ENCODE measurements around the gene TBKBP1. TPM values are rescaled to one million over a fixed set of nuclear protein-coding genes. Genes with fewer than 3 reads are reported as not detected.

Gene TBKBP1
- total RNA-seq, 1 donor from 2014 or later = 14.8 TPM

DNA sequence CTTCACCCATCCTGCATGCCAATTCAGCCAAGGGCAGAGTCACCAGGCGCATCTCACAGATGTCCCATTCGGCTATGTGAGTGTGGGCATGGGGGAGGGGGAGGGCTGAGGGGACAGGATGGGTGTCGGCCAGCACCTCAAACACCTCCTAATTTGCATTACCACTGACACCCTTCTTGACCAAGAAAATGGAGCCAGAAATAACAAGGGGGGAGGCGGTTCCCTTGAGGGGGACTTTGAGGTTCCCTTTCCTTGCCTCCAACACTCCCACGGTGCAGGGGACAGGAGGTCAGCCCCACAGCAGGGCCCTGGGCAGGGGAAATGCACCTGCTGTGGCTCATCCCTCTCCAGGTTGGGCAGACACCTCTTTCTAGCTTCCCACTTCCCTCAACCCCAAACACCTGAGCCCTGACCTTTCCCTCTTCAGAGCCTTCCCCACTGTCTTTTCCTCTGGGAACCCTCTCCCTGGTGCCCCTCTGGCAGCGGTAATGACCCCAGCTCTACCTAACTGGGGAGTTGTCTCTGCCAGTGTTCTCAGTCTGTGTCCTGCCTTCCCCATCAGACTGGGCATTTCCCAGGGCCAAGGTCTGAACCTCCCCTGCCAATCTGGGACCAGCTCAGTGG is 20.9 kb downstream of the TBKBP1 start:
- DNase-seq = no peak

DNA sequence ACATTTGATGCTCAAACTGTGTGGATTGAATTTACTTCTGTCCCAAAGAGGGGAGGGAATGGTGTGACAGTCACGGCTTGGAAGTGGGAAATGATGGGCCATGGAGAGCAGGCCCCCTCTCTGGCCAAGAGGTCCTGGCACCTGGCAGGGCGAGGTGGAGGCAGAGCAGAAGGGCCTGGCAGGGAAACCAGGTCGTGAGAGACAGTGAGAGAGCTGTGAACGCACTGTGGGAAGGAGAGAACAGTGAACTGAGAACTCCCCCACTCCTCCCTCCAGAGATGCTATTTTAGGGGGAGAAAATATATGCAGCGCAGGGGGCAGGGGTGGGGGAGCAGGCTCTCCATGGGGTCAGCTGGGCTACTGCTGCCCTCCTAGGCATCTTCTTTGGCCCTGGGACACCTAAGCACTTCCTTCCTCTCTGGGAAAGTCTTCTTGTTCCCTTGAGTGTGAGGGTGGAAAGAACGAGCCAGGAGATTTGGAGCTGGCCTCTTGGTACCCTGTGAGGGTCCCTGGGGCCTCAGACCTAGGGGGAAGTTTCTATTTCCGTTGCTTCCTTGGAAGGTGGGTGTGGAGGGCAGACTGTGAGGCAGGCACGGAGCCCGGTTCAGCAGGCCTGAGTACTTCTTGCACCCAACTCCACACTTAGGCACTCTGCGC is 21.8 kb downstream of the TBKBP1 start:
- no peak for DNase-seq

DNA sequence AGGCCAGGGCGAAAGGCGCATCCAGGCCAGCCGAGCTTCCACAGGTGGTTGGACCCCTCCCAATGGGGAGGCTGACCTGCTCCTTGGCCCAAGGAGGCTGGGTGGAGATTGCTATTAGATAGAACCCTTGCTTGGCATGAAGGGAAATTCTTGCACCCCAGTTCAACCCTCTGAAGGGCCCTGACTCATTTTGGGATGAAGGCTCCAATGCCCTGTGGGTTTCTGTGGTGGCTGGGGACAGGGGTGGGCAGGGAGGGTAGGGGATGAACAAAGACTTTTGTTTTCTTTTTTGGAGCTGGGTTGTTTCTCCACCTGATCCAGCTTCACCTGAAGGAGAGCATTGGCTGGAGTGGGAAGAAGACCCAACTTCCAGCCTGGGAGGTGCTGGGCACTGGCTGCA is 22.4 kb downstream of the TBKBP1 start:
- no peak for DNase-seq

DNA sequence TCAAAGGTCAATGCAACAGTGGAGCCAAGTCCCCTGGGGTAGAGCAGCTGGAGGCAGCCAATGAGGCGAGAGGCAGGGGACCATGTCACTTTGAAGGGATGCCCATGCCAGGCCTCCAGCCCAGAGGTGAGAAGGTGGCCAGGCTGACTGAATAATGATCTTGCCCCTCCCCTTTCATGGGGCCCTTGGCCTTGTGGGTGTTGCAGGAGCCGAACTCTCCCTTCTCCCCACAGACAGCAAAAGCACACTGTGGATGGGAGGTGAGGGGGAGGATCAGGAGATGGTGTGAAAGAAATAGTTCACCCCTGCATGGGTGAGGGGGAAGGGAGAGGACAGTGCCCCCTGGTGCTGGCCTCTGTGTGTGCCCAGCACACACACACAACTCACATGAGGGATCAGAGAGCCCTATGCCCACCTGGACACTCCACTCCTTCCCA is 23.3 kb downstream of the TBKBP1 start:
- peak; percentile 28 for DNase-seq

DNA sequence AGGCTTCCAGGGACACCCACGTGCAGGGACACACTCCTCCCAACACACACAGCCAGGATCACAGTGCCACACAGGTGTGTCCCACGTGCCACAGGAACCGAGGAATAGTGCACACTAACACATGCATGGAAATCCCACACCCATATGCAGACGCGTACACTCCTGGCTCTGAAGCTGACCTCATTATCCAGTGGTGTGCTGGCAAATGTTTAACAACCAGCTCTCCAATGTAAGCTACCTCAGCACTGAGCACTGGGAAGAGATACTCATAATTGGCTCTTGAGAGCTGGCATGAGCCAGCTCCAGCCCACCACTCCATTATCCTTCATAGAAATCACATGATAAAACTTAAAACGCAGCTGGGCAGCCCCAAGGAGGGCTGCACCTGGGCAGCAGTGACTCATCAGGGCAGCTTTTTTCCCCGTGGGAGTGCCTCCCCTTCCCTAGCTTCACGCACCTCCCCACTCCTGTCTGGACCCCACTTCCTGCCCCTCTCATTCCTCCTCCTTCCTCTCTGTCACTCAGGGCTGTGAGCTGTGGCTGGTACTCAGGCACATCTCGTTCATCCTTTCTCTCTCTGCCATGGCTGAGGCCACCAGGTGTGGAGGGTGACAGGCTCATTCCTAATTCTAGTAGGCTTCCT is 24.1 kb downstream of the TBKBP1 start:
- no peak for DNase-seq

DNA sequence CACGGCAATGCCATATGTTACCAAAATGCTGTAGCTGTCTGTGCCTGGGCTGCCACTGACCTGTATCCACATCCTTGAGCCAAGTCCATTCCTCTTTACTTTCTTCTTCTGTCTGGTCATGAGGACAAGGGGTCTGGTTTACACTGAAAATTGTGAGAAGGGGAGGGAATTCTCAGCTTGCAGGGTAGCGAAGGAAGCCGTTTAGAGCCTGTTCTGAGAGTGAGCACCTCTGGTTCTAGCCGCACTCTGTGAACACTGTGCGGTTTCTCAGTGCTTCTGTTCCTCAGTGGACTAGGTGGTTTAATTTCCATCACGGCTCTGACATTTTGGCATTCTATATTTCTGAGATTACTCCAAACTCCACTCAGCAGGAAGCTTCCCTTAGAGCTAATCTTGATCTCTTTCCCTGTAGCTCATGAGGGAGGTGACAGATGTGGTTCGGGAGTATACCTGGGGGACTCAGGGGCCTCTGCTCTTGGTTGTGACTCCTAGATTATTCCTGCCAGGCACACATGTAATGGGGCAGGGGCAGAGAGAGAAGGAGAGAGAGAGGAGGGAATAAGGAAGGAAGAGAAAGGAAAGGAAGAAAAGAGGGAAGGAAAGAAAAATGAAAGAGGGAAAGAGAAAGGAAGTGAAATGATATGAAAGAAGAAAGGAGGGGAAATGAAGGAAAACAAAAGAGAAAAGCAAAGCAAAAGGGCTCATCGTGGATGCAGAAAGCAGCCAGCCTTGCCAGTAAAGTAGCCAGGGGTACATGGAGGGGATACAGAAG is 24.9 kb downstream of the TBKBP1 start:
- DNase-seq = no peak

DNA sequence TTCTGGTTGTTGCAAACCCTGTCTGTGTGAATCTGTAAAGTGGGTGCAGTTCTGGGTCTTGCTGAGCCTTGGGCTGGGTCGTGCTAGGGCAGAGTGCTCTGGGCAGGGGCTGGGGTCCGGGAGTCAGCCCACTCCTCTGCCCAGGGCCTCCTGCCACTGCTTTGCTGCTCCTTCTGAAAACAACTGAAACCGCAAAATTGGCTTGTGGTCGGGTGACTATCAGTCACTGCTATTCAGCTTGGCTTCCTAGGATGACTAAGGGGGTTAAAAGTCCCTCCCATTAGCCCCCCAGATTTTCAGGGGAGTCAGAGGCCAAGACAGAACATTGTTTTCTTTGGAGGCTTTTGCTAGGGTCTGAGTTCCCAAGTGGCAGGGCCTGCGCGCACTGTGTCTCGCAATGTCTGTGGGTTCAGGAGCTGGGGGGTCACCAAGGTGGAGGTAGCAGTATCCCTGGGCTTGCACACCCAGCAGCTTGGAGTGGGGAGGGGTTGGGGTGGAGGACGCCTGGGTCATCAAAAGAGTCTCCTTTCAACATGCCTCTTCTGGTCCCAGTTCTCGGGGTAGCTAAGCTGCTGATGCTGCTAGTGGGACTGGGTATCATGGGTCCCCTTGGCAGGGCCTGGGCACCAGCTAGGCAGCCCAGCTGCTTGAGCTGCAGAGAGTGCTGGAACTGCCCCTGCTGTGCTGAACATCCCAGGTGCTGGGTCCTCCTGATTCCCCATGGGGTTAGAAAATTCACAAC is 25.6 kb downstream of the TBKBP1 start:
- no peak for DNase-seq

DNA sequence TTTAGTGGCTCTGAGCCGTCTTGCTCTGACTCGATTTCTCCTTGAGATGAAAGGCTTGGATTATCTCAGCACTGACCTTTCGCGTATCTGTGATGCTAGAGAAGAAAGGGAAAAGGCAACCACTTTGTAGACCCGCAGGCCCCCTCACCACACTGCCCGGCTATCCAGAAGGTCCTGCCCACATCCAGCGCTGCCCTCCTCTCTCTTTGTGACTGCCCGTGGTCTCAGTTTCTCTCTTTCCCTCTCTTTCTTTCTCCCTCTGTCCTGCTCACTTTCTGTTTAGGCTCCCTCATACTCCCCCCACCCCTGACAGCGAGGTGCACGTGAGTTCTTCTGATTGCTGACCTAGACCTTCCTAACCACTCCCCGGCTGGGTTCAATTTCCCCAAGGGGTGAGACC is 26.2 kb downstream of the TBKBP1 start:
- DNase-seq = no peak

DNA sequence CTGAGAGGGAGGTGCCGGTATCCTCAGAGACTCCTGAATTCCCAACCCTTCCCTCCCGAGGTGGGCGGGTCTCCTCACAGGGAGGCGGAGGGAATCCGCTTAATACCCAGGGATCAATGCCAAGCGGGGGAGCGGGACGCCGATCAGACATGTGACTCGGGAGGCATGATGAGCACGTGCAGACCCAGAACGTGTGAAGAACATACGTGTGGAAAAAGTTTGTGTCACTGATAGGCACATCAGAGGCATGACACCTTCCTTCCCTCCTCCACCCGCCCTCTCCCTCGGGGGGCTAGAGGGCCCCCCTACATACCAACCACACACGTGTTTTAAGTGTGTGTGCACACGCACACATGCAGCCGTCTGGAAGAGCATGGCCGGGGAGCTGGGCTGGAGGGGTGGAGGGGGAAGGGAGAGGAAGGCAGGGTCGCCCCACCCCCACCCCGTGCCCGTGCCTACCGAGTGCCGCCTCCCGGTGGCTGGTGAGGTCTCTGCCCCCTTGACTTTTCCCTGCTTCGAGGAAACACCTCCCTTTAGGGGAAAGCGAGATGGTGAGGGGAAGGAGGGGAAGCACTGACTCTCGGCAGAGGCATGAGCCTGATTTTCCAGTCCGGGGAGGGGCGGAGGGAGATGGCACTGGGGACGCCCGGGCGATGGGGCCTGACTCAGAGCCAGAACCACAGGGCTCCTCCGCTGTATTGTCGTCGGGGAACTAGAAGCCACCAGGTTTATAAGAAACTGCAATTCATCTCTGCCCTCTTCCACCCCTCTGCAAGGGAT is 27.0 kb downstream of the TBKBP1 start:
- peak; percentile 33 for DNase-seq

DNA sequence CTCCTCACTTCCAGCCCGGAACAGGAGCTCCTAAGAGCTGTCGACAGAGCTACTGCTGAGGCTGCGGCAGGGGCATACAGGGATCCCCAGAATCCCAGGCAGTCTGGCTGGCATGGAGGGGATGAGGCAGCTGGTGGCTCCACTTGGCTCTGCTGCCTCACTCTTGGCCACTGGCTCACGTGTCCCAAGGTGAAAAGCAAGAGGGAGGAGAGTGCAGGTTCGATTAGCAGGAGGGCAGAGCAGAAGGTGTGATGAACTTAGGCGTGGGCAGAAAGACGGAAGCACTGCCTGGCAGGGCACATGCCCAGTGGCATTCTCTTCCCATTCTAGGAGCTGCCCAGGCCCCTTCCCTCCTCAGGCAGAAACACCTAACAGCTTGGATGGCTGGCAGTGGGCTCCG is 27.8 kb downstream of the TBKBP1 start:
- DNase-seq = no peak

DNA sequence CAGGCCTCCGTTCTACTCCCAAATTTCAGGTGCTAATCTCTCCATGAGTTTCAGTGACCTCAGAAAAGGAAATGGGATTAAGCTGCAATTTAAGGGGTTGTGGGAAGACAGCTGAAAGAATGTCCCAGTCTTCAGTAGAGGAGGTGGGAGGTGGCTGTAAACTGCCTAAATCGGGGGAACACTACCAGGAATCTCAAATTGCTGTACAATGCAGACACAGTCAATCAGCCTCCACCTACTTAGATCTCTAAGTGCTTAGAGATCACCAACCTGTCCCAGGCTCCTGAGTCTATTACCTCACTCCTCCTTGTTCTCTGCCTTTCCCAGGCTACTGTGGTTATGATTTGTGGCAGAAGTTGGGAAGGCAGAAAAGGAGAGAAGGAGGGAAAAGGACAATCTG is 30.7 kb downstream of the TBKBP1 start:
- DNase-seq = no peak

DNA sequence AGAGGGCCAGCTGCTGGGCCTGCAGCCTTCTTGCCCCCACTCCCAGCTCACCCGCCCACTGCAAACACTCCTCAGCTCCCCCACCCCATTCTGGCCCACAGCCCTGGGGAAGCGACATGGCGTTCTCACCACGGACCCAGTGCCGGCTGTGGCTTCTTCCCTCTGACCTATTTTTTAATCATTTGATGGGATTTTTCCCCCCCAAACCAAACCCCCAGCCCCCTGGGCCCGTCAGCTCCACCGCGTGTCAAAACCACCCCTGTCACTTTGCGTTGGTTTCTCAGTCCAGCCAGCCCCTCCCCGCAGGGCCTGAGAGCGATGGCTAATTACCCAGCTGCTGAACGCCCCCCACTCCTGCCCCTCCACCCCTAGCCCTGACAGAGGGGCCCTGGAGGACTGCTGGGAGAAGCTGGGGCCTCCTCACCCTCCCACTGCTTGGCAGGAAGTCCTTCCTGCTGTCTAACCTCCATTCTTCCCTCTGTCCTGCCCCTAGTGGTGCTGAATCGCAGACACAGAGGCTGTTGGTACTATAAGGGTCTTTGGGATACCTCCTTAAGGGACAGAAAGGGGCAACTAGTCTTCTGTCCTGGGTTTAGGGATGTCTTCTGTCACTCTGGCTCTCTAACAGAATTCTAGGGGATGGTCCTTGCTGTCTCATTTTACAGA is 31.6 kb downstream of the TBKBP1 start:
- no peak for DNase-seq

DNA sequence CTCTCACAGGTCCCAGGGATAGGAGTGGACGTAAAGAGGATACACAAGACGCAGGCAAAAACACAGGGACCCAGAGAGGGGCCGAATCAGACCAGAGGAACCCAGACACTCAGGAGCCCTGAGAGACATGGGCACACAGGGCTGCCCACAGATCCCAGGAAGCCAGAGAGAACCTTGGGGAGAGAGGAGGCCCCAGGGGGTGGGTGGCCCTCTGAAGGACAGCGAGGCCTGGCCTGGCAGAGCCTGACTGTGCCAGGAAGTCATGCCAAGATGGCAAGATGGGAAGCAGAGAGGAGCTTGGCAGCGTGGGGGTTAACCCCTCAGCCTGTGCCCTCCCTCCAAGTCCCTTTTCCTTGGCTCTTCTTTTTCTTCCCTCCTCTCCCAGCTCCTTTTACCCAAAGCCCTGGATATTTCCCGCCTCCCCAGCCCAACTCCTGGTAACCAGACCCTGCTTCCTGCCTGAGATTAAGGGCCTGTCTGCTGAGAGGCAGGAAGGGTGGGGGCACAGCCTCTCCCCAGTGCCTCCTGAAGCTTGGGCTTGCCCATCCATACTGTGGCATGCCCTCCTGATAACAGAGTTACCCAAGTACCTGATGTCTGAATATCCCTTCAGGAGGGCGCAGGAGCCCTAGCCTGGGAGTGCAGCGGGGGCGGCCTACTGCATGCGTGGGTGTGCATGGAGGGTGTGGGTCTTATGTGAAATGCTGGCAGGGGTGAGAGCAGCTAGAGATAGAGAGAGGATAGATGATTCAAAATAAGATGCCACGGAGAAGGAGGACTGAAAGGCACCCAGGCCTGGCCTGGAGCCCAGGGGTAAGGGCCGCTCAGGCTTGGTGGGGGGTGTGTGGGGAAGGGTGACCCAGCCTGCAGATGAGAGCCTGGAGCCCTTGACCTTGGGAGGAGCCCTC is 33.1 kb downstream of the TBKBP1 start:
- DNase-seq = no peak

DNA sequence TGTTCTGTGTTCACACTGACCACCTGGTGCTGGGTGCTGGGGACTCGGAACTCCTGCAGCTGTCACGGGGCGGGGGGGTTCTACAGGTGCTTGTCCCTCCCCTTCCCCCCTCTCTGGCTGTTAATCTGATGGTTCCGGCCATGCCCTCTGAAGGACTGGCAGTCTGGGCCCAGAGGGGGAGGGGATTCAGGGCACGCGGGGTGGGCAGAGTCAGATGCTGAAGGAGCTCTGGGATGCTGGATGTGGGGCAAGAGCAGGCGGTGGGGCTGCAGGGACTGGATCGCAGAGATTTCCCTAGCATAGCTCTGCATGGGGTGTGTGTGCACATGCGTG is 33.7 kb downstream of the TBKBP1 start:
- no peak for DNase-seq

DNA sequence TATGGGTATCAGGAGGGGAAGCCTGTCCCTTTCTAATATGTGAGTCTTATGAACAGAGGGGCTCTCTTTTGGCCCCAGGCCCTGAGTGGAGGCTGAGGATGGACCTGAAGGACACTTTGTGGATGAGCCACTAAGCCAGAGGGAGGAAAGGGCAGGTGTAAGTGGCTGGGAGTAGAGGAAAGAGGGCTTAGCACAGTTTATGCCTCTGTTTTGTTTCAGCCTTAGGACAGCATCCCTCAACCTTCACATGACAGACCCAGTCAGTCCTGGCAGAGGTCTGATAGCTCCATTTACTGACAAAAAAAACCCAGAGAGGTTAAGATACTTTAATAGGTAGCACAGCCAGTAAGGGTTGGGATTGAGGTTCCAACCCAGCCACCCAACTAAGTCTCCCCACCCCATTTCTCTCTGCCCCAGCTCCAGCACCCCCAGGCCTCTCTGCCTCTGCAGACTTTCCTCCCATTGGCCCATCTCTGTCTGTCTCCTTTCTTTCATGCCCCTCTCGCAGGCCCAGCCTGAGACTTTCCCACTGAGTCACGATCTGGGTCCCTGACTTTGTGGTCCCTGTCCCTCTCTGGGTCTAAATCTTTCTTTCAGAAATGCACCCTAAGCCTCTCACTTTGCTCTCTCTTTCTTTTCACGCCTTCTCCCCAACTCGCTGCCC is 34.4 kb downstream of the TBKBP1 start:
- no peak for DNase-seq

DNA sequence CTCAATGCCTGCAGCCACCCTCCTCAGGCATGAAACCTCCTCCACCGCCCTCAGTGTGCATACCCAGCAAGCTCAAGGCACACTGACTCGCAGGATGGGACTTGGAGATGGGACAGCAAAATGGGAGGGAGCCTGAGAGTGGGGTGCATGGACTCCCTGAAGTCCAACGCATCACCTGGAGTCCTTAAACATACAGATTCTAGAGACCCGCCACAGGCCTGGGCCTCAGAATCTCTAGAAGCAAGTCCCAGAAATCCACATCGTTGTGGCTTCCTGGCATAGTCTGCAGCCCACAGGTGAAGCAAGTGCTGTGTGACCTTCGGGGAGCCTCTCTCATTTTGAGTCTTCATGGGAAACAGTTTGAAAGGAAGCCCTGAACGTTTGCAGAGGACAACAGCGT is 35.5 kb downstream of the TBKBP1 start:
- no peak for DNase-seq

DNA sequence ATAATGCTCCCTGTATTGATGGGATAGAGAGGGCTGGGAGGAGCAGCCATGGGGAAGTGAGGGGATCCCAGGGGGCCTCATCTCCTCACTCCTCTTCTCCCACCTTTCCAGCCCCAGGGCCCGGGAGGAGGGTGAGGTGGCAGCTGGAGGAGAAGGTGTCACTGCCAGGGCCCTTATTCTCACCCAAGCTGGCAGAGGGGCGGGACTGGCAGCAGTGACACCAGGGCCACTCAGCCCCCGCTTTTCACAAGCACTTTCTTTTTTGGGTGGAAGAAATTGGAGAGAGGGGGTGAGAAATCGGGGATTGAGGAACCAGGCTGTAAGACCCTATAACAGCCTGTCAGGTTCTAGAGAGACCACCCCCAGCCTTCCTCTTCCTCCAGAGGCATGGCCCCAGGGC is 36.7 kb downstream of the TBKBP1 start:
- no peak for DNase-seq

DNA sequence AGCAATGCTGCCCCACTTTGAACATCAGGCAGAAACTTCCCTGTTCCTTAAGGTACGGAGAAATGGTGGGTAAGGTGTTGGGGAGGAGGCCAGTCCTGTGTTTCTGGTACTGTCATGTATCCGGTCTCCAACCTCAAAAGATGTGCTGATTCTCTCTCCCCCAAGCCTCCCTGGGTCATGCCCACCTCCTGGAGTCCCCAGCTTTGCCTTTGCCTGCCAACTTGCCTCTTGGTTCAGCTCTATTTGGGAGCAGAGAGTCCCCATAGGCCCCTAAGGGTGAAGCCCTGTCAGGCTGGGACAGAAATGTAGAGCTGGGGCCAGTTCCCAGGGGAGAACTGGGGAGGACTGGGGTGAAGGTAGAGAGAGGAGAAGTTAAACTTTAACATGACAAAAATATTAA is 37.4 kb downstream of the TBKBP1 start:
- DNase-seq = no peak

DNA sequence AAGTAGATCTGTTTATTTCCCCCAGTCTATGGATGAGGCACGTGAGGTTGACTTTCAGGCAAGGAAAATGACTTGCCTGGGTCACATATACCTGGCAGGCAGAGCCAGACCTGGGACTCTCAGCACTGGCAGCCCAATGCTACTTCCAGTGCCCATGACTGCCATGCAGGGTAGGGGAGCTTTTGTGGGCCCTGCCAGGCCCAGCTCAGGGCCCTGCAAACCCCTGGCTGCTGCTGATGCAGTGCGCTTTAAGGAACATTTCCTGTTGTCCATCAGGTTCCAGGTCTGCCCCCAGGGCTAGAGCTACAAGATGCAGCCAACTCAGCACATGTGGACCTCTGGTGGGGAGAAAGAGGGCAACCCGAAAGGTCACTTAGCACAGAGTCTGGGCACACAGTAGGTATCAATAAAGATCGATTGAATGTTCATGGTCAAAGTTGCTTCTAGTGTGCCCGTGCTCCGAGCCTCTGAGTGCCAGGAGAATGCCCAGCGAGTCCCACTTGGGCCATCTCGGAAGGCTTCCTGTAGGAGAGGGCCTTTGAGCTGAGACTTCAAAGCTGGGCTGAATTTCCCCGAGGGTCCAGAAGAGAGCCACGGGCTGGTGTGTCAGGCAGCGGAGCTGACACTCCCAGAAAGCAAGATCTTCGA is 38.6 kb downstream of the TBKBP1 start:
- no peak for DNase-seq

Measured in dermis blood vessel endothelial cell (primary cell).